A549 treated with GW870086 at 1 μM for 4 hours (cell line): Measurements from ENCODE around the gene TRAPPC13. TPM values are rescaled to one million over a fixed set of nuclear protein-coding genes. Genes with fewer than 3 reads are reported as not detected.

ENCODE experiments used
- total RNA-seq: library from RNA; stranded (reverse); fragments of 200-300 nt; extraction: Qiagen RNA extraction; gene quantifications from 5 replicates; pipeline ENCODE4 v1.2.3, GENCODE V29; 2022; ENCODE audit warnings: low read depth

The TRAPPC13 gene, protein sequence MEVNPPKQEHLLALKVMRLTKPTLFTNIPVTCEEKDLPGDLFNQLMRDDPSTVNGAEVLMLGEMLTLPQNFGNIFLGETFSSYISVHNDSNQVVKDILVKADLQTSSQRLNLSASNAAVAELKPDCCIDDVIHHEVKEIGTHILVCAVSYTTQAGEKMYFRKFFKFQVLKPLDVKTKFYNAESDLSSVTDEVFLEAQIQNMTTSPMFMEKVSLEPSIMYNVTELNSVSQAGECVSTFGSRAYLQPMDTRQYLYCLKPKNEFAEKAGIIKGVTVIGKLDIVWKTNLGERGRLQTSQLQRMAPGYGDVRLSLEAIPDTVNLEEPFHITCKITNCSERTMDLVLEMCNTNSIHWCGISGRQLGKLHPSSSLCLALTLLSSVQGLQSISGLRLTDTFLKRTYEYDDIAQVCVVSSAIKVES
- total RNA-seq, result 11.7 to 16.1 TPM (median 13.5 TPM) in 5 replicates

DNA sequence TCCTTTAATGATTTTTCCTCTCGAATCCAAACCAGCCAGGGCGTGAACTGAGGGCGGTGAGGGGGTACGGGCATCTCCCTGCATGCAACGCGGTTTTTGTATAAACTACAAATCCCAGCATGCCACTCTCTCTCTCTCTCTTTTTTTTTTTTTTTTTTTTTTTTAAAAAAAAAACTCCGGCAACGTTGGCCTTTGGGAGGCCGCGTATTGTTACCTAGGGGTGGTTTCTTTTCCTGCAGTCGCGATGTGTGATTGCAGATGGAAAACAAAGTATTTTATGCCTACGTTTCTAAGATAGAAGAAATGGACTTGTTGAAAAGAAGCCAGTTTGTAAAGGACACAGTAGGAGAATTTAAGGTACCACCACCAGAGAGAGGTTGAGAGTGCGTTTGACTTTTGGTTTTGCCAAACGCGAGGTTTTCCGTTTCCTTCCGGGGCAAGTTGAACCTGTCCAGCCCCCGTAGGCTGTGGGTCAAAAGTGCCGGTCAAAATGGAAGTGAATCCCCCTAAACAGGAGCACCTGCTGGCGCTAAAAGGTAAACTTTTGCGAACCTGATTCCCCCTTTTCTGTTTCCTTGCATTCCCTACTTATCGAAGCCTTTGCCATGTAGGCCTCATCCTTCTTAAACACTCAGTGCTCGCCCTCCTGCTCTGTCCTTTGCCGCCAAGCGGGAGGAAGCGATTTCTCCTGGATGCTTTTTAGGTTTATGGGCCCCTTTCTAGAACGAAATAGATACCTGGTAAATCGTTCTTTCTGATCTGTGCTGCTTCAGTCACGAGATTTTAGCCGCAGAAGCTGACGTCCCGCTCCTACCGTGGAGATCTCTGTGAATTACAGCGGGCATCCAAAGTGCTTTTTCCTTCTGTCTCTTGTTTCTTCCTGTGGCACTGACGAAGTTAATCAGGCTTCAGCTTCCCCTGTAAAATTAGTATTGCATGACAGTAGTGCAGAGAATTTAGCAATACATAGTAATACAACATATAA lies at the start of gene TRAPPC13, which contains the start of gene SHLD3:
TRAPPC13 (plus strand) TSS at position 457 of the 985 bp plus-strand sequence; CDS start at position 491, 34 bp downstream.
SHLD3 (plus strand) TSS at position 457 of the 985 bp plus-strand sequence. CDS start 4,561 bp downstream, outside the sequence.

GRCh38 chr5:65624025-65624570 lies 729 bp upstream of the TRAPPC13 start, which contains the start of gene TRIM23:
TRIM23 (minus strand) TSS chr5:65624333; CDS start chr5:65624274, 59 bp downstream.

Other genes starting within 250 kb of the TRAPPC13 start
- gene ADAMTS6, start 143.1 kb upstream of the TRAPPC13 start, total RNA-seq, result 0.03 to 0.16 TPM (median 0.06 TPM) in 5 replicates
- 27.9 to 33.3 TPM (median 31.4 TPM) in 5 replicates for gene CENPK, start 61.9 kb upstream of the TRAPPC13 start, total RNA-seq
- gene PPWD1, start 61.7 kb upstream of the TRAPPC13 start, total RNA-seq, result 17.0 to 20.5 TPM (median 17.3 TPM) in 5 replicates
- gene TRIM23, start 694 bp upstream of the TRAPPC13 start, total RNA-seq, result 4.7 to 8.3 TPM (median 7.6 TPM) in 5 replicates
- 1.6 to 3.2 TPM (median 2.2 TPM) in 5 replicates for gene SHLD3, start within 50 bp of the TRAPPC13 start, total RNA-seq
- 6.3 to 8.7 TPM (median 7.1 TPM) in 5 replicates for gene SGTB, start 97.1 kb downstream of the TRAPPC13 start, total RNA-seq
- 55.1 to 67.4 TPM (median 63.8 TPM) in 5 replicates for gene NLN, start 97.2 kb downstream of the TRAPPC13 start, total RNA-seq